Medulla oblongata (tissue), 1 donor: ENCODE results near the gene AFTPH.

Source experiments
- DNase-seq: peaks from one replicate; pipeline ENCODE4 v3.0.0-alpha.2; 2015; ENCODE audit errors: extremely low spot score

The AFTPH gene, protein sequence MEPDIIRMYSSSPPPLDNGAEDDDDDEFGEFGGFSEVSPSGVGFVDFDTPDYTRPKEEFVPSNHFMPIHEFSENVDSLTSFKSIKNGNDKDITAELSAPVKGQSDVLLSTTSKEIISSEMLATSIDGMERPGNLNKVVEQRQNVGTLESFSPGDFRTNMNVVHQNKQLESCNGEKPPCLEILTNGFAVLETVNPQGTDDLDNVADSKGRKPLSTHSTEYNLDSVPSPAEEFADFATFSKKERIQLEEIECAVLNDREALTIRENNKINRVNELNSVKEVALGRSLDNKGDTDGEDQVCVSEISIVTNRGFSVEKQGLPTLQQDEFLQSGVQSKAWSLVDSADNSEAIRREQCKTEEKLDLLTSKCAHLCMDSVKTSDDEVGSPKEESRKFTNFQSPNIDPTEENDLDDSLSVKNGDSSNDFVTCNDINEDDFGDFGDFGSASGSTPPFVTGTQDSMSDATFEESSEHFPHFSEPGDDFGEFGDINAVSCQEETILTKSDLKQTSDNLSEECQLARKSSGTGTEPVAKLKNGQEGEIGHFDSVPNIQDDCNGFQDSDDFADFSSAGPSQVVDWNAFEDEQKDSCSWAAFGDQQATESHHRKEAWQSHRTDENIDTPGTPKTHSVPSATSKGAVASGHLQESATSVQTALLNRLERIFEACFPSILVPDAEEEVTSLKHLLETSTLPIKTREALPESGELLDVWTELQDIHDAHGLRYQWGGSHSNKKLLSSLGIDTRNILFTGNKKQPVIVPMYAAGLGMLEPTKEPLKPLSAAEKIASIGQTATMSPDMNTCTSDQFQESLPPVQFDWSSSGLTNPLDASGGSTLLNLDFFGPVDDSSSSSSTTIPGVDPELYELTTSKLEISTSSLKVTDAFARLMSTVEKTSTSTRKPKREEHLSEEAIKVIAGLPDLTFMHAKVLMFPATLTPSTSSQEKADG

GRCh38 chr2:64523666-64524603, at the start of gene AFTPH:
Gene AFTPH, plus strand, starts transcription at chr2:64524328. Its CDS starts 27,147 bp downstream, at chr2:64551475.
- peak; percentile 99 for DNase-seq

DNA sequence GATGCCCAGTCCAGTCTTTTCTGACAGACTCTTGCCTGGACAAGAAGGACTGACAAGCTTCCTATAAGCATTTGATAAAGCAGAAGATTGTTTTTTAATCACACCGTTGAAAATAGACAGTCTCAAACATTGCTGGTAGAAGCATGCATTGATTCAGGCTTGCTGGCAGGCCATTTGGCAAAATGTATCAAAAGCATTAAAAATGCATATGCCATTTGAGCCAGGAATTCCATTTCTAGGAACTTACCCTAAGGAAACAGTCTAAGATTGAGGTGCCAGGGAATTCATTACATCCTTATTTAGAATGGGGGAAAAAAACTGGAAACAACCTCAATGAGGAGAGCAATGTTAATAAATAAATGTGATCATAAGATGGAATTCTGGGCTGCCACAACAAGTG, 49.5 kb upstream of the AFTPH start:
- DNase-seq, result no peak

GRCh38 chr2:64477037-64477436, 47.1 kb upstream of the AFTPH start:
- DNase-seq, result no peak

DNA sequence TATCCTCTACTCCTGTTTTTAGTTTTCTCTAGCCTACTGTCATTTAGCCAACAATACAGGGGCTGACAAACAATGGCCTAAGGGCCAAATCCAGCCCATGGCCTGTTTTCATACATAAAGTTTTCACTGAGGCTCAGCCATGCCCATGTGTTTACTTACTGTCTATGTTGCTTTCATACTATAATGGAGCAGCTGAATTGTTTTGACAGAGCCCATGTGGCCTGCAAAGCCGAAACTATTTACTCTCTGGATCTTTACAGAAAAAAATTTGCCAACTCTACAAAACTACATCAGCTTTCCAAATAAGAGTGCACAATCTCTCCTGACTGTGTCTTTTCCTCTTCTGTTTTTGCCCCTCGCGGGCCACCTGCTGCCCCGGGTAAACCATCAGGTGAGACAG, 46.1 kb upstream of the AFTPH start:
- no peak for DNase-seq

GRCh38 chr2:64478502-64479230, 45.5 kb upstream of the AFTPH start:
- no peak for DNase-seq

DNA sequence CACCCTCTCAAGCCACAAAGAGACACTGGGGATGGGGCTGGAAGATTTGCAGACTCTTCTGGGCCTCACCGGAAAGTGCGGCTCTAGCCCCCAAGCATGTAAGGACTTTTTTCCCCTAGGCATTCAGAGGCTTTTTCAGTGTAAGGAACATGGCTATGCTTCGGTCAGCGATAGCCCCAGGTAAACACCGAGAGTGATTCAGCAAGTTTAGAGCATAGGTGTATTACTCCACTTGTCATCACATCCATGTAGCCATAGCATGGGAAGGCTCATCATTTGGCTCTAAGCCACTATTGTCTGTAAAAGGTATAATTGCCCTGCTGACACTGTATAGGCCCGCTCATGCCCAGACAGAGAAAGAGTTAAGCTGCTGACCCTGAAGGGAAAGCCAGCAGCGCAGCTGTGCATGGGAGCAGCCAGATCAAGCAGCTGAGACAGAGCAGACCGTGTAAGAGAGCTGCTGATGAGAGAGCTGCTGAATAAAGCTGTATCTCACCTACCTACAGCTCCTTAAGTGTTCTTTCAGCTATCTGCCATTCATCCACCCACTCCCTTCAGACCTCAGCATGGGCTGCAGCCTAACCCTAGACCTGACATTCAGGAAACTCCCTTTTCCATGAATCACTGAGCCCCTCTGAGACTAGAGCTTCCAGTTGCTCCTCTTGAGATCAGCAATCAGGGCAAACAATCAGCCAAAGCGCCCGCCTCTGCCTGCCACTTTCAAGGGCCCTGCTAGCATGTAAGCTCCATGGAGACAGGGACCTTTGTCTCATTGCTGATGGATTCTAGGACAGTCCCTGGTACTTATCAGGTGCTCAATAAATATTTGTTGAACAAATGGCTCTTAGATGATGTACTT, 44.6 kb upstream of the AFTPH start:
- no peak for DNase-seq

DNA sequence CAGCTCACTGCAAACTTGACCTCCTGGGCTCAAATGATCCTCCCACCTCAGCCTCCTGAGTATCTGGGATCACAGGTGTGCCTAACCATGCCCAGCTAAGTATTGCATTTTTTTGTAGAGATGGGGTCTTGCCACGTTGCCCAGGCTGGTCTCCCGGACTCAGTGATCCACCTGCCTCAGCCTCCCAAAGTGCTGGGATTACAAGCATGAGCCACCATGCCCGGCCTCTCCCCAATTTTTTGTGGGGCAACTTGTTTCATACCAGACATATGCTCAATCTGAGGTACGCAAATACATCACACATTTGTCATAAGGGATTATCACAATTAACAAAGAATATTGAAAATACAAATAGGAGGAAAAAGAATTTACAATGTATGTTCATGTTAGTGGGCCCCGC, 42.5 kb upstream of the AFTPH start:
- no peak for DNase-seq

DNA sequence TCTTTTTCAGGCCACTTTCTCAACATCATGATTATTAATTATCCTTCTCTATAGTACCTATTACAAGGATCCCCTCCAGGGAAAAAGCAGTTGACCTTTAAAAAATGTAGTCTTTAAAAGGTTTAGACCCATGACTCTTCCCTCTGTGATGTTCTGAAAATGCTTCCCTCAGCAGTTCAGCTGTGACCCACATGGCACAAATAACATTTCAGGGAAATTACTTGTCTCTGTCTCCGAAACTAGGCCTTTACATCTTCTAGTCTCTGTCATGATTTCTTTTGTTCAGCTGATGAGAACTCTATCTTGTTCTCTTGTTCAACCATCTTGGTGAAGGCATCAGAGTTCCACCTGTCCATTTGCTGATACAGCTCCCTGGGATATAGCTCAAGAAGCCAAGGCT, 41.9 kb upstream of the AFTPH start:
- no peak for DNase-seq

- DNase-seq, result no peak
Measured at GRCh38 chr2:64482765-64483504, 41.2 kb upstream of the AFTPH start.

- no peak for DNase-seq
Measured at GRCh38 chr2:64485331-64485730, 38.8 kb upstream of the AFTPH start.

DNA sequence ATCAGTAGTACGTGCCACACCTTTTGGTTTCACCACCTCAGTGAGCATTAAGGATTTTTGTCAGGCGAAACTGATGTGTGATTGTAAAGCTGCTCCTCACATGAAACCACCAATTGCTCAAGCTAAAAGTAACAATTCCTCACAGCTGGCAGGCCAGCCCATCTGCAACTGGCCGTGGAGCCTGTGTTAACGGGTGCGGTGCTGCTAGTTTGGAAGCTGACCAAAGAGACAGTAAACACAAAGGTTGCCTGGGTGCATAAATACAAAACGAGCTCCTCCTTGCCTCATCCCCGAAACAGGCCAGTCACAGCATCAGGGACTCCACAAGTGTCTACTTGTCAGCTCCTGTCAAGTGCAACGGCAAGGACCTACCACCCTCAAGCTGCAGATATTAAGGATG, 38.2 kb upstream of the AFTPH start:
- DNase-seq, result no peak

DNA sequence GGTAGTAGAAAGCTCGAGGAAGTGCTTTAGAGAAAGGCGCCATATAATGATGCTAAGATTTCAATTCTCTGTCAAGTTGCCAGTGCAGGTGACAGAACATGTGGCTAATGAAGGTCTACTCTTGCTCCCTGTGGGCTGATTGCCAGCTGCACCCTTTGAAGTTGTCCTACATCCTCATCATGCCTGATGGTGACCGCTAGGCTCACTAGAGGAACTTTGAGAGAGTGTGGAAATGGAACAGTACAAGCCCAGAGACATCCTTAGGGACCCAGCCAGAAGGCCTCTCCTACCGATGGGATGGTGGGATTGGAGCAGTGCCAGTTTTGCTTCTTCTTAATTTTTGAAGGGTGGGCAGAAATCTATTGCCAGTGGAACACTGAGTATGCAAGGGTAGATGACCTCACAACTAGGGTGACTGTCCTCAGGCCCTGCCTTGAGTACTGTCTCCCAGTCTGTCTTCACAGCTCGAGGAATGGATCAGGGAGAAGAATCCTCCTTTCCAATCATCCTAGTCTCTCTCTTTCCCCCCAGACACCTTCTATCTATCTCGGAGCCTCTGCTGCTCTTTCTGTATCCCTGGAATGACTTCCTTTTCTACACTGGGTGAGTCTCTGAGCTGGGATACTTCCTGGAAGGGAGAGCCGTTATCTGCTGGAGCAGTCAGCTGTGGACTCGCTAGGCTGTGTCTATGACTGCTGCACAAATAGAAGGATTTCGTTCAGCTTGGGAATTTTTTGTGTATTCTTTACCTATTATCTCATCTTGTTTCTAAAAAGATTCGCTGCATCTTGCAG, 36.7 kb upstream of the AFTPH start:
- DNase-seq, result no peak

DNA sequence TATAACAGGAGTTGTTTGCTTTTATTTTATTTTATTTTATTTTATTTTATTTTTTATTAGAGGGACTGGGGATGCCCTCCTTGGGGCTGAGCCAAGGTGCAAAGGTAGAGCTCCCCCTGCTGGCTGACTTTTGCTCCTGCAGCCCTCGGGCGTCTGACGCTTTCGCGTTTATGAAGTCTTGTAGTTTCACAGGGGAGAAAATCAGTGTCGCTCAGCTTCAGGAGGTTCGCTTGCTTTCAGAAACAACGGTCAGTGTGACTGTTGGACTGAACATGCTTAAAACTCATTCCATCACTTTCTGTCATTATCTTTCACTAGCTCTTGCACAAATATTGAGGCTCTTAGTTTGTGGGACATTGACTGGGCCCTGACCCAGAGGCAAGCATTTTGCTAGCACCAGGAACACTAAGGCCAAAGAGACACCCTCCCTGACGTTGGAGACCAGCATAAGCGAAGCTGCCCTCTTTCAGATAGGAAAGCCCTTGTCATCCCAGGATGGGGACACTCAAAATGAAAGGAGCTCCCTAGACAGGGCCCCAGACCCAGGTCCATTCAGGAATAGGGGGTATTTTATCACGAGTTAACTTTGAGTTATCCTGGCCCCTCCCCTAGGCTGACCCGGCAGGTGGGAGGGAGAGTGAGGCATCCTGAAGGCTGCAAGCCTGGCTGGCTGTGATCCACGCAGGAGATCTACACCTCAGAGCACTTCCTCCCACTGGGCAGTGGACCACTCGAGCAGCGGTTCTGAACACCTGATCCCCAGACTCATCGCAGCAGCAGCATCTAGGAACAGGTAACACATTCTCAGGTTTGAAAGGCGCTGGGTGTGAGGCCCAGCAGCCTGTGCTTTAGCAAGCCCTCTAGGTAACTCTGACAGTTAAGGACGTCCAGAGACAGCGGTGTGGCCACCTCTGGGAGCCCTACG, 35.8 kb upstream of the AFTPH start:
- DNase-seq, result peak; percentile 71

DNA sequence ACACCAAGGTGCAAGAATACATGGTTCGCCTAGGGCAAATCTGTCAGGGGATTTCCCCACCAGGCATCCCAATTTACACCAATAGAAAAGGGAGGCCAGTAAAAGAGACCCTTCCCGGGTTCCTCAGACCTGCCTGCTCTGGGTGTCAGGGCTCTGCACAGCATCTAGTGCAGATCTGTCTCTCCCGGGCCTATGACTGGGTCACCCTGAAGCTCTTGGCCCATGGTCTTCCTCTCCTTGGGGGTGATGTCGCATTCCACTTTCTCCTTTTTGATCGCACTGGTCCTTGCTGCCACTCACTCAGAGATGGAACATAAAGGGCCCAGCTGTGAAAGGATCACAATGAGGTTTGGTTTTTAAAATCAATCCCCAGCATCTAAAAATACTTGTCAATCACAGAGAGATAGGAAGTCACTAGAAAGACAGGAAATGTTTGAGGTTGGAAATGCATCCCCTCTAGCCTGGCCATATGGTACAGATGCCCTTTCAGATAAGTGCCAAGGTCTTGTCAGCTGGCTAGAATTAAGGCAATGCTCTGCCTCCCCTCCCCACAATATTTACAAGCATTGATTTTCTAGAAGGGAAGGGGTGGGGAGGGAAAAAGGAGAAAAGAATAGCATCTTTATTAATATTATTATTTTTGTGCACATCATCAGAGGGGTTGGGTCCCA, 34.9 kb upstream of the AFTPH start:
- DNase-seq, result no peak

DNA sequence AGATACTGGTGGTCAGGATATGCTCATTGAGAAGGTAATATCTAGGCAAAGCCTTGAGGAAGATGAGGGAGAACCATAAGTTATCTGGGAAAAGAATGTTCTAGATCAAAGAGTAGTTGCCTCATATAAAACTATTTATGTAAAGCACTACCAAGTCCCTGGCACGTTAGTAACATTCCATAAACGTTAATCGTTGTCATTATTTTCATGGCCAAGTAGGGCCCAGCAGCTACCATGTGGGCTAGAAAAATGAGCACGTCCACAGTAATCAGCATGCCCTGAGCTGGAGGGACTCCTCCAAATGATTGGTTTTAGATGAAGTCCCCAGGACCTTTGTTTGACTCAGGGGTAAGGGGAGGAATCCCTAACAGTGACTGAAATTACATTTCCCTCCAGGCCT, 32.7 kb upstream of the AFTPH start:
- no peak for DNase-seq

GRCh38 chr2:64492272-64492671, 31.9 kb upstream of the AFTPH start:
- DNase-seq, result no peak

DNA sequence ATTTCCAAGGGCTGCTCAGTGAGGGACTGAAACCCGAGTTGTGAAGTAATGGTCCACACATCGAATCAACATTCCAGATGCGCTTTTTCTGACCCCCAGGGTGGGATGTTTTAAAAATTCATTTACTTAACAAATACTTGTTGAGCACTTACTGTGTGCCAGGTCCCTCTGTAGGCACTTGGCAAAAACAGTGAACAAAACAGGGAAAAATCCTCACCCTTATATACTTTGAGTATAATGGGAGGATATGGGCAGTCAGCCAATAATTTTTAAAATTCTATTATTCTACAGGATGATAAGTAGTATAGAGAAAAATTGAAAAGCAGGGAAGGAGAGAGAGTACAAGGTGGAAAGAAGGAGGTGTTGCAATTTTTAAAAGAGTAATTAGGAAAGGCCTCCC, 31.3 kb upstream of the AFTPH start:
- DNase-seq, result no peak
